HPDE6-E6E7 (cell line): ENCODE data around the gene TMEM132C.

Experiments
- DNase-seq: peaks from one replicate; pipeline ENCODE4 v3.0.0; 2011; ENCODE audit warnings: missing footprints; ENCODE audit errors: extremely low spot score

The TMEM132C gene

DNA sequence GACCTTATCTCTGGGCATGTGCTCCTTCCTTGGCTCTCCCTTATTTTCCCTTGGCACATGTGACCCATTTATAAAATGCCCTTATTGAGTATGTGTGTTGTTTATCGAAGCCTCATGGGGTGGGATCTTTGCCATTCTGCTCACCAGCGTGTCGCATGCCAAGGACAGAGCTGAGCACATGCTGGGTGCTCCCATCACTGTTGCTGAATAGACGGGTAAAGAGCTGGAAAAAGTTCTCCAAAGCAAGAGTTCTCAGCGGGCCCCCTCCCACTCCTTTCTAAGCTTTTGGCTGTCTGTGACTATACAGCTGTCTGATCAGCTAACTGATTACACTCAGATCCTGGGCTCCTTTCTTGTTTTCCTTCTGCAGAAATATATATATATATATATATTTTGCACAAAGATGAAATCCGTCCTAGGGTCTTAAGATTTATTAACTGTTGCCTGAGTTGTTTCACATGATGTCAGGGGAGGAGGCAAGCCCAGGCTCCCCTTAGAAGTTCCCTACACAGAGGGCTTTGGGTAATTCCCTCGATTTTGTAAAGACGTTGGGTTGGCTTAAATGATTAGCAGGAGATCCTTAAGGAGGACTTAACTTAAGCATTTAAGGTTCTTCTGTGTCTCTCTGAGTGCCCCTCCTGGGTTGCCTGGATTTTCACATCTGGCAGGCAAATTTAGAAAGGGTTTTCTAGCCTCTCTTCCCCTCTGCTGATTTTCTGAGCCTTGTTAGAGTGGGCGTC is 71.6 kb downstream of the TMEM132C start:
- no peak for DNase-seq

DNA sequence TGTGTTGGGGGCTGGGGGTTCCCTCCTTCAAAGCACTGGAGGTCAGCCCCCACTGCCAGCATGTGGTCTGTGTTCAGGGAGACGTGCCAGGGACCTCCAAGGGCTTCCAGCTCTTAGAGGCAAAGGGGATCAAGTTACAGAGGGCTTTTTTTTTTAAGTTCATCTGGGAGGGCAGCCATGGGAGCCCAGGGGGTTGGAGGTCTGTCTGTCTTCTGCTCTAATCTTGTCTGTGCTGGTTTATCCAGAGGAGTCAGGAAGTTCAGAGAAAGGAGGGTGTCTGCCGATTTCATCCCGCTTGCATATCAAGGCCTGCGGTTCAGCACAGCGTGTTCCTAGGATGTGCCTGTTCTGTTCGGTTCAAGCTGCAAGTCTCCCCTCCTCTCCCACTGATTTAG is 72.2 kb downstream of the TMEM132C start:
- no peak for DNase-seq

DNA sequence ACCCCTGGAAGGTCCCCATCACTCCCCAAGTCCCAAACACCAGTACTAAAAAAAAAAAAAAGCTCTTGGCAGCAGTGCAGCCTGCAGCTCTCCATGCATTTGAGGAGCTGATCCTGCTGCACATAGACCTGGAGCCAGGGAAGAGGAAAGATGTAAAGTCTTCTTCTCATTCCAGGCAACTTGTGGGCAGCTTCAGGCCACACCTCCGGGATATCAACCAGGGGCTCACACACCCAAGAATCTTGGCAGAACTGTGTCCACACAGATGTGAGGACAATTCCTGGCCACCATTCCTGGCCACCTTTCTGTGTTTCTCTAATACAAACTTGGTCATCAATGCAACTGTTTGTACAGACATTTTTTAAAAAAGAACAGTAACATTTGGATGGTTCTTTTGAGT is 72.7 kb downstream of the TMEM132C start:
- no peak for DNase-seq

DNA sequence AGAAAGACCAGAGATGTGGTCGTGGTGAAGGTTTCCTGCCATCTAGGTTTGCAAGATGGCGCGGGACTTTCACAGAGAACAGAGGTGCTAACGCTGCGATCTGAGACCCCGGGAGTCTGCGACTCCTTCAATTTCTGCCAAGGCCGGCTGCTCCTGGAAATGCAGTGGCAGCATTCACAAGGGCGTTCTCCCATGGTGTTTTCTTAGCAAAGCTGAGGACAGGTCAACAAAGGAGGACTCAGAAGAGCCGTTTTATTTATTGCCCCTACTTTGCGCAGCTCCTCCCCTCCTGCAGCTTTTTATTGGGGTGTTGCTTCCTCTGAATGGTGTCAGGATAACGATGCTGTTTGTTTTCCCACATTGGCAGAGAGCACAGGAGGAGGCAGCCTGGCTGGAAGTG is 86.3 kb downstream of the TMEM132C start:
- no peak for DNase-seq

DNA sequence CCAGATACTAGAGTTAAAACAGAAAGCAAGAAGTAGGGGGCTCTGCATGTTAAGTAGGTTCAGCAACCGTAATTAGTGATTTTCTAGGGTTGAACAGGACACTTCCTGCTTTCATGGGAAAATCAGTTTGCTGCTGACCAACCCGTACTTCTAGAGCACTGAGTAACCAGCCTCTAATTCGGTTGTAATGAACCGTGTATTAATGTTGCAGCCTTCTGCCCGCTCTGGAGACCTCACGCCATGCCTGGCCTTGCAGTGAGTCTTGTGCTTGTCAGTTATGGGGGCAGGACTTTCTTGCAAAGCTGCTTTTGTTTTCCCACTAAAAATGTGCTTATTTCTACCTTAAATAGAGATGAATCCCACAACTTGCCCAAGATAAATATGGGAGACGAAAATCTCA is 89.6 kb downstream of the TMEM132C start:
- DNase-seq, result no peak

DNA sequence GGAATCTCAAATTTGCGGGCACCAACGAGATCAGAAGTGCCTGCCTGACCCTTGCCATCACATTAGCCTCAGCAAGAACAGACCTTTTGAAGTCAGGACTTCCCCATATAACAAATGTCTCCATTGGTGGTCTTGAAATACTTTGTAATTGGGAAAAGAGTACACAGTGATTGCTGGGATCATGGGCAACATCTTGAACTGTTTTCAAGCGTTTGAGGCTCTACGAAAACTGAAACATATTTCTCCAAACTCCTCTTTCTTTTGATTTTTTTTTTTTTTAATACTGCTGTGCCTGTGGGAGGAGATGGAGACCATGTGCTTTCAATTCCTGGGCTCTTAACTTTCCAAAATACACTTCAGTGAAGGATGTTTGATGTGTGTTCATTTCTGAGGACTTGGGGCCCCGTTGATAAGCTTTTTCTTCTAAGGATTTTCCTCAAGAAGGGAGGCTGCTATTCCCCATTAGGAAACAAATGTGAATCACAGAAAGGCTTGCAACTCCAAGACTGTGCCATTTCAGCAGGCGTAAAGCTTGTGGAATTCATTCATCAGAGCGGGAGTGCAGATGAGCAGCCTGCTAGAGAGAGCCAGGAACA is 94.5 kb downstream of the TMEM132C start:
- no peak for DNase-seq

DNA sequence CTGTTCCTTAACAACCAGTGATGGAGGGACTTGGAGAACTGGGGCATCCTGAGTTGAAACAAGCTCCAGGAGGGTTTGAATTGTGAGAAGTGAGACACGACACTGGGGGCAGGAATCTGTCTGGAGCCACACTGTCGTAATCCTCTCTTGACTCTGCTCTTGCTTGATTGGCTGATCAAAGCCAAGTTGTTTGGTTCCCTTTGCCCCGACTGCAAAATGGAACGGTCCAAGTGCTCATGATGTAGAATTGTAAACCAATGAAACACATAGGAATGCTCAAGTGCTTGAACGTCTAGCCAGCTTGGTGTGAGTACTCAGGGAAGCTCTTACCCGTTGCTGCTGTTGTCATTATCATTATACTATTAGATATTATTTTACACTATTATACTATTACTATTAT is 98.1 kb downstream of the TMEM132C start:
- DNase-seq, result no peak

DNA sequence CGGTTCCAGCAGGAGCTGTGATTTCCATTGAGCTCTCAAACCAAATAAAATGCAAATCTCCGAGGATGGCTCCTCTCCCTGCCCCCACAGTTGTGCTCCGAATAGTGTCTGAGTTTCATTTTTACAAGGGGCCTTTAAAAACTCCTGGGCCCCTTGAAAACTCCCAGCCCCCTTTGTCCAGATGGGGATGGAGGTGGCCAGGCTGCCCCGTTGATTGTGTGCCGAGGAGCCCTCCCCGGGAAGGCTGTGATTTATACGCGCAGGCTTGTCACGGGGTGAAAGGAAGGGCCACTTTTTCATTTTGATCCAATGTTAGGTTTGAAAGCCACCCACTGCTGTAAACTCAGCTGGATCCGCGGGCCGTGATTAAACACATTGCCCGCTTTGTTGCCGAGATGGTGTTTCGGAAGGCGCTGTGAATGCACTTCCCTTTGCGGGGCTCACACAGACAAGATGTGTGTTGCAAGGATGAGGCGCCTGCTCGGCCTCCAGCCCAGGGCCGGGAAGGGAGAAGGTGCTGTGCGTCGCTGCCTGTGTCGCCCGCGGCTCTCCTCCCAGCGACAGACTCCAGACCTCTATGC is 98.8 kb downstream of the TMEM132C start:
- no peak for DNase-seq

DNA sequence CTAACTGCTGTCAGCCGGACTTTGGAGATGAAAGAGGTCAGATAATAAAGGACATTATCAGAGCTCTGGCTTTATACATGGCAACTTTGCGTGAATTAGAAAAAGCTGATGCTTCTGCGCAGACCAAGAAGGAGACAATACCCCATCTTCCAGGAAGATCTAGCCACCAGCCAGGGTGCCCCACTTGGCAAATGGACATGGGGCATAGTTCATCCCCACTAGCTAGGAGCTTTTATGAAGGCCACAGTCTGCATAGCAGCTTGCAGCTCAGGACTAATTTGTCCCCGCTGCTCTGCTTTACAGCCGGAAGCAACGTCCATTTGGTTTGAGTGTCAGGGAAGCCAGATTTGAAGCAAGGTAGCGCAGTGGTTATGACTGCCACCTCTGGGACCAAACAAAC is 101.0 kb downstream of the TMEM132C start:
- no peak for DNase-seq

DNA sequence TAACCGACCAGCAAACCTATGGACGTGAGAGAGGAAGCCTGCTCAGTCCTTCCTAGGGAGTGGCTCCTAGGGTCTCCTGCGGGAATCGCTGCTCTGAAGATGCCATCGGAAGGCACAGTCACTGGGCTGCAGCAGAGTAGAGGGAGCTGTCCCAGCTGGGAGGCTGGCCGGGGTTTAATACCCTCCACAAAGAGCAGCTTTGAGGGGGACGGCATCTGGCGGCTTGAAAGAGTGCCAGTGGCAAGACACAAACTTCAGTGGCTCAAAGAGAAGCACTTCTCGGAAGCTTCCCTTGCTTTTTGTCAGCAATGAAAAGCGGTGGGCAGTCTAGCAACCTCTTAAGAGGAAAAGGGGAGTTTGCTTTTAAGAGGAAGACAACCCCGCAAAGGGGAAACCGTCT is 114.6 kb downstream of the TMEM132C start:
- DNase-seq, result no peak

DNA sequence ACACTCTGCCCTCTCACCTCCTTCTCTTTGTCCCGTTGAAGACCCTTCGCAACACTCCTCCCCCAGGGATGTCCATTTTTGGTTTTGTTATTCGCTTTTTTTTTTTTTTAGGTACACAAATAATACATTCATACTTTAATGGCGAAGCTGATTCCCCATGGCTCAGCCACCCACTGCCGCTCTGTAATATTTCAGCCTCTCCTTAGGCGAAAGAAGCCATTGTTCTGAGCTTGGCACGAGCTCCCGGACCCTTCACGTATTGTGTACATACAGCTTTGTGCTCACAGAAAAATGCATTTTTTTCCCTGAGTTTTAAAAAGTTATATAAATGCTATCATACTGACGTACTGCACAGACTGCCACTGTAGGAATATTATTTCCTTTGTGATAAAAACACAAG is 115.0 kb downstream of the TMEM132C start:
- no peak for DNase-seq

DNA sequence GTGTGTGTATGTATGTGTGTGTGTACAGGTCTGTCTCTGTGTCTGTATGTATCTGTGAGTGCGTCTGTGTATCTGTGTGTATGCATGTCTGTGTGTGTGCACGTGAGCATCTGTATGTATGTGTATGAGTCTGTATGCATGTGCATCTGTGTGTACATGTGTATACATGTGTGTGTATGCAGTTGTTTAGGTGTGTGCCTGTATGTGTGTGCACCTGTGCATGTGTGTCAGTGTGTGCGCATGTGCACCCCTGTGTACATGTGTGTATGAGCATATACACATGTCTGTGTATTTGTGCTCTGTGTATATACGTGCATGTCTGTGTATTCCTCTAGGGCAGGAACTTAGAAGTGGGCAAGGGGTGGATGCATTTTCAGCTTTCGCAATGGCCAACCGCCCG is 116.0 kb downstream of the TMEM132C start:
- no peak for DNase-seq

DNA sequence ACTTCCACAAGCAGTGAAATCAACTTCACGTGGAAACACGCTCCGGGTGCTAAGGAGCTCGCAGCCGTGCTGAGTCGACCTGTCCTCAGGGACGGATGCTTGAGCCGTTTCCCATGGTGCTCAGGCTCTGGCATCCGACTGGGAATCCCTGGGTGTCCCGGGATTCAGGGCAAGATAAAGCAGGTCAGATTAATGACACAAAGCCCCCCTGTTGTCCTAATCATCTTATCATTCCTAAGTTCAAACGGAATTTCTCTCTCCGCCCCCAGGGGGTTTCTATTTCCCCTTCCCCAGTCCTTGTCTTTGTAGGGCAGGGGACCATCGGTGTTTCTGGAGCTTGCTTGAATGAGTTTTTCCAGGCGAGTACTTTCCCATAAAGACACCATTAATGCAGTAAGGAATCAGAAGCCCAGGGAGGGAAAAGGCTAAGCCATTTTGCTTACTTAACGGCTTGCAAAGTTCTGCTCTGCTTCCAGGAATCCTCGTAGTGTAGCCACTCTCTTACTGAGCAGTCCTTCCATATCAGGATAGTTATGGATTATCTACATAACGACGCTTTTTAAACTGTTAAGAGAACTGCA is 116.5 kb downstream of the TMEM132C start:
- no peak for DNase-seq

DNA sequence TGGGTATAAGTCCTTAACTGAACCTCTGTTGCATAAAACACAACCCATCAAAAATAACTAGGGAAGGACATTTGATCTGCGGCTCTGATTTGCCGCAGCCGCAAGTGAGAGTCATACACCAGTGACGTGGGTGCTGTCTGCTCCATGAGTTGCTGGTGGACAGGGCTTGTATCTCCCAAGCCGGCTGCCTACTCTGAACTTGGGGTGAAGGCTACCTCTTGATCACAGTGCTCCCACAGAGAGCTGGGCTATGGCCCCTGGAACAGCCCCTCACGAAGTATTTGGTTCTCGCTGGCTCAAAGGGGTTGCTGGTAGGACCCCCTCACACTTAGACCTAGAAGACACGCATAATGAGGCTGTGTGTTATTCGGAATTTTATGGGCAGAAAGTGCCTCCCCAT is 118.8 kb downstream of the TMEM132C start:
- no peak for DNase-seq

DNA sequence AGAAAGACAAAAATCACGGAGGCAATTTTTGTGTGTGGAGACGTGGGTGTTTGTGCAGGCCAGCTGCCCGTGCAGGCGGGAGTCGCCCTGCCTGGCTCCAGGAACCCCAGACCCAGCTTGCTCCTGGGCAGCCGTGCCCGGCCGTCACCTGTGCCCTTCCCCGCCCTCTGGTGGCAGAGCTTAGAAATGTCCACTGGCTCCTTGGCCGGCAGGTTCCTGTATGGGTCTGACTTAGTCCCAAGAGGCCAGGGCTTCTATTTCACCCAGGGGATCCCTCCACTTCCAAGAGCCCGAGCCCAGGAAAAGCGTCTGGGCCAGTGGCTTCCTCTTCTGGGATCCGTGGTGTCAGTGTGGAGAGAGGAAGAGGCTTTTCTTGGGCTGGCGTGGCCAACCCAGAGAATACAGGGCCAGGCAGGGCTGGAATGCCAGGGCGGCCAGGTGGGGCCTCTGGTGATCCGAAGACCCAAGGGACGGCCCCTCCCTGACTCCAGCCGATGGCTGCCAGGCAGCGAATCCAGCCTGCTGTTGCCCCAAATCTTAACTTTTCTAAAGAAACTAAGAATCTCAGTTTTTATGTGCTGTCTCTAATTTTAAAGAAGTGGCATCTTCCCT is 120.9 kb downstream of the TMEM132C start:
- DNase-seq, result no peak

DNA sequence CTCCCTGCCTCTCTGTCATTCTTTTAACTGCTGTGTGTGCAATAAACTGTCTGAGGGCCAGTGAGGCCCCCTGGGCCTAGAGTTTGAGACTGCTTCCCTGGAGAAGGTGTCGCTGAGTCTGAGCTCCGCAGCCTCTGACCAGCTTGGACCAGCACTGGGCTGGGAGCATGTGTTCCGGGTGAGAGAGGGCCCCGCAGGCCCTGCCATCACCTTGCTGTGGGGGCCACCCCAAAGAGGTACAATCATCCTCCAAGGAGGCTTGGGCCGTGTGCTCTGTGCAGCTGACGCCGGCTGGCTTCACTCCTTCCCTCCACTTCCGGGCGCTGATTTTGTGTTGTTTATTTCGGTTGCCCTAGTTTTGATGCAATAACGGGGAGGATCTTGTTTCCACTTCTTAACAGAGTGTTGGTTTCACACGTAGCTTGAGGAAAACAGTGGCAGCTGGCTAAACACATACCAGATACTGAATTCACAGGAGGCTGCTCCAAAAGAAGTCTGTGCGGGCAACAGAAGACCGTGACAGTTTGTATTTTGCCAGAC is 121.6 kb downstream of the TMEM132C start:
- DNase-seq, result no peak

DNA sequence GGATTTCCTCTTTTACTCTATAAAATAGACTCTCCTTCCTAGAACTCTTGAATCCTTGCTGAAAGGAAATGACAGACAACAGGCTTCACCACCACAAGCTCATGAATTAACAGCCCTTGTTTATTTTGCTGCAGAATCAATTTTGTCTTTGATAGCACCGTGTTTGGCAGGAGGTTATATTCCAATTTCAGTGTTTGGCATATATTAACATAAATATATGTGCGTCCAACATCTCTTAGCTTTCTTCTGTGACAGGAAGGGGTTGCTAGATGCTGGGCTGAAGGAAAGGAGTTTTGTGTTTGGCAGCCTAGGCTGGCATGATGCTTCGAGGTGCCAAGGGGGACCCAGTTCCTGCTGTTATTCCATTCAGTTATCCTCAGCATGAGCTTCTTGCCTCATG is 126.4 kb downstream of the TMEM132C start:
- DNase-seq, result no peak

DNA sequence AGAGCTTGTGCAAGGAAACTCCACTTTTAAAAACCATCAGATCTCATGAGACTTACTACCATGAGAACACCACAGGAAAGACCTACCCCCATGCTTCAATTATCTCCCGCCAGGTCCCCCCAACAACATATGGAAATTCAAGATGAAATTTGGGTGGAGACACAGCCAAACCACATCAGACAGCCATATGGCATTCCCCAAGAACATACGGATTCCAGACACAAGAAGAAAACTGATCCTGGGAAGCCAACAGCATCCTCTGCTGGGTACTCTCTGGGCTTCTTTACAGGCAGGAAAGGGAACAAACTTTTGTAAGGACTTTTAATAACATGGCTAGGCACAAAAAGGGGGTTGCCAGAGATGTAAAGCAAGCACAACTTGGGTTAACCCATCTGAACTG is 127.2 kb downstream of the TMEM132C start:
- DNase-seq, result no peak

DNA sequence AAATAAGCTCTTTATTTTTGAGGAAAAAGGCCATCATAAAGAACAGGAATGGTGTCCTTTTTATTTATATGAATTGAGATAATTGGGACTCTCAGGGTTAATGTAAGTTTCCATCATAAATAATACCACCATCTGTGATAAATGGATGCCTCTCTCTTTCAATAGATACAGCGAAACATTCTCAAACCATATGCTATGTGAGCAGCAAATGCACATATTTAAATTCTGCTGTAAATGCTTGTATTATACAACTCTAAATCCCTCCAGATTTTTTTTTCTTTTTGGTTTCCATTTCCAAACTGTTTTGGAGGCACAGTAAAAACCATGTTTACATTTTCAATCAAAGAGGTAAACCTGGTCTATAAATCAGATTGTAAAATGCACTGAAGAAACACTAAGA is 132.3 kb downstream of the TMEM132C start:
- no peak for DNase-seq

DNA sequence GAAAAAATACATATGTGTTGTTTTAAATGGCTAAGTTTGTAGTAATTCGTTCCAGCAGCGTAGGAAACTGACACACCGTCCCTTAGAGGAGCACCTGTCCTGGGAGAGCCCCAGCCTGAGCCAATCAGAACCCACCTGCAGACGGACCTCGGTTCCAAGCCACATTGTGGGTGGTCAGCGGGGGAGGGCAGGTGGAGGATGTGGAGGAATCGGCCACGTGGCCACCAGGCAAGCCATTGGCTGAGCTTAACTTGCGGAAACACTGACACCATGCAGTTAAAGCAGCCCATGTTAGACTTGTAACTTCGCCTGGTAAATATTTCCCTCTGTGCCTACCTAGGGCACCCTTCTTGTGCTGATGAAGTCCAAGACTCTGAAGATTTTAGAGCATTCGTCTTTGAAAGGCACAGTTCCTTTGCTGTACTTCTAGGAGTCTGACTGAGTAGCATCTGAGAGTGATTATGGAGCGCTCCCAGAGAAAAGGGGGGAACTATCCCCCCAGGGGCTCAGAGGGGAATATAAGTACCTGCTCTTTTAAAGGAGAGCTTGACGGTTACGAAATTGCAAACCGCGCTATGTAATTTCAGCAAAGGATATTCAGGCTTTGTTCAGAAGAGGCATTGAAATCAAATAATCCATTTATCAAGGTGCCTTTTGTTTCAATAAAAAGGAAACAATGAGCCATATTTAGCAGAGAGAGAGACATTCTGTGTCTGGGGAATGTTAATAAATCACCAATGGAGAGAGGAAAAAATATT is 135.7 kb downstream of the TMEM132C start:
- DNase-seq, result no peak

DNA sequence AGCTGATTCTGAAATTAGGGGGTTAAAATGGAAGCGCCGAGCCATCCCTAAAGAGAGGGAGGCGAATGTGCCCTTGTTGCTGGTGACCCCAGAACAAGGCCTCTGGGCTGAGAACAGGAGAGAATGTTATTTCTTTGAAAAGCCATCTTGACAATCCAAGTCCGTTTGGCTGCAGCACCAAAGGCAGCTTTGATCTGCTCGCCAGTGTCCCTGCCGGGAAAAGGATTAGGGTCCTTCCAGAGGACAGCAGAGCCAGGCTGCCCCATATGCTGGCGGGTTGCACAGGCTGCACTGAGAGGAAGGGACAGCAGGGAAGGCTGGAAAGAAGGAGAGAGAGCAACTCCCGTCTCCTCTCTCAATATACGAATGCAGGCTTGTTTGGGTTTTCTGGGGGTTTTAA is 141.7 kb downstream of the TMEM132C start:
- no peak for DNase-seq
